BE2C (cell line): ENCODE measurements around the gene ATP5F1D.

ENCODE experiments used
- DNase-seq: peaks from one replicate; pipeline ENCODE4 v3.0.0-alpha.2; 2020
- H3K27me3 ChIP-seq: fragments of 250-450 bp; sonication (Bioruptor Pico); 2 replicates; pipeline ENCODE4 v1.5.1; 2020; ENCODE audit warnings: mild to moderate bottlenecking
- H3K36me3 ChIP-seq: fragments of 250-450 bp; sonication (Bioruptor Pico); 2 replicates; pipeline ENCODE4 v1.5.1; 2020; ENCODE audit warnings: mild to moderate bottlenecking
- H3K4me1 ChIP-seq: fragments of 250-450 bp; sonication (Bioruptor Pico); 2 replicates; pipeline ENCODE4 v1.5.1; 2020
- H3K4me3 ChIP-seq: 2 replicates; pipeline ENCODE4 v1.5.1; 2011; ENCODE audit warnings: low read depth, low read length
- H3K9me3 ChIP-seq: fragments of 250-450 bp; sonication (Bioruptor Pico); 2 replicates; pipeline ENCODE4 v1.5.1; 2020
- TF ChIP-seq, protein P1 (sequence below): IDR thresholded peaks from 2 replicates; pipeline ENCODE4 v1.5.1; 2012; ENCODE audit warnings: mild to moderate bottlenecking, low read depth, low read length

The ATP5F1D gene

GRCh38 chr19:1236576-1236975 is 5.0 kb upstream of the ATP5F1D start:
- Histone ChIP-seq H3K9me3 (no peaks in the 10 kb centered on the region), H3K4me3 (peak overlapping the region; percentile 77), H3K27me3 (no peaks in the 10 kb centered on the region), H3K36me3 (peaks cover 21% of the 10 kb centered on the region), H3K4me1 (peaks cover 14% of the 10 kb centered on the region)
- DNase-seq = no peak
- TF ChIP-seq, protein P1, sequence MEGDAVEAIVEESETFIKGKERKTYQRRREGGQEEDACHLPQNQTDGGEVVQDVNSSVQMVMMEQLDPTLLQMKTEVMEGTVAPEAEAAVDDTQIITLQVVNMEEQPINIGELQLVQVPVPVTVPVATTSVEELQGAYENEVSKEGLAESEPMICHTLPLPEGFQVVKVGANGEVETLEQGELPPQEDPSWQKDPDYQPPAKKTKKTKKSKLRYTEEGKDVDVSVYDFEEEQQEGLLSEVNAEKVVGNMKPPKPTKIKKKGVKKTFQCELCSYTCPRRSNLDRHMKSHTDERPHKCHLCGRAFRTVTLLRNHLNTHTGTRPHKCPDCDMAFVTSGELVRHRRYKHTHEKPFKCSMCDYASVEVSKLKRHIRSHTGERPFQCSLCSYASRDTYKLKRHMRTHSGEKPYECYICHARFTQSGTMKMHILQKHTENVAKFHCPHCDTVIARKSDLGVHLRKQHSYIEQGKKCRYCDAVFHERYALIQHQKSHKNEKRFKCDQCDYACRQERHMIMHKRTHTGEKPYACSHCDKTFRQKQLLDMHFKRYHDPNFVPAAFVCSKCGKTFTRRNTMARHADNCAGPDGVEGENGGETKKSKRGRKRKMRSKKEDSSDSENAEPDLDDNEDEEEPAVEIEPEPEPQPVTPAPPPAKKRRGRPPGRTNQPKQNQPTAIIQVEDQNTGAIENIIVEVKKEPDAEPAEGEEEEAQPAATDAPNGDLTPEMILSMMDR = no peak

GRCh38 chr19:1237027-1237659 is 4.4 kb upstream of the ATP5F1D start:
- Histone ChIP-seq H3K4me1 (peaks cover 11% of the 10 kb centered on the region), H3K27me3 (no peaks in the 10 kb centered on the region), H3K9me3 (no peaks in the 10 kb centered on the region), H3K36me3 (peaks cover 21% of the 10 kb centered on the region), H3K4me3 (peak overlapping the region; percentile 77)
- no peak for DNase-seq
- TF ChIP-seq, protein P1 = no peak

- H3K27me3 ChIP-seq = no peaks in the 10 kb centered on the region
- DNase-seq = peak; percentile 72
- TF ChIP-seq, protein P1 = no peak
- H3K4me1 ChIP-seq = peaks cover 4% of the 10 kb centered on the region
- H3K9me3 ChIP-seq = no peaks in the 10 kb centered on the region
- H3K36me3 ChIP-seq = peaks cover 21% of the 10 kb centered on the region
- H3K4me3 ChIP-seq = peak within 1 kb of the TSS; percentile 77
These were observed 3.7 kb upstream of the ATP5F1D start, which contains the start of gene CBARP for GRCh38 chr19:1237754-1238368. TSS of gene CBARP (minus strand) at chr19:1238005. CDS start at chr19:1236100, 1,905 bp downstream.

- Histone ChIP-seq H3K4me1 (peaks cover 3% of the 10 kb centered on the region), H3K36me3 (peaks cover 15% of the 10 kb centered on the region), H3K4me3 (peak overlapping the region; percentile 44), H3K27me3 (no peaks in the 10 kb centered on the region), H3K9me3 (no peaks in the 10 kb centered on the region)
- TF ChIP-seq, protein P1 = no peak
- DNase-seq = no peak
These were observed 2.9 kb upstream of the ATP5F1D start for GRCh38 chr19:1238369-1239303.

GRCh38 chr19:1239420-1239795 is 2.1 kb upstream of the ATP5F1D start:
- no peak overlapping the region for H3K4me3 ChIP-seq
- no peaks in the 10 kb centered on the region for H3K27me3 ChIP-seq
- peaks cover 3% of the 10 kb centered on the region for H3K4me1 ChIP-seq
- no peak for DNase-seq
- TF ChIP-seq, protein P1 = no peak
- no peaks in the 10 kb centered on the region for H3K9me3 ChIP-seq
- peaks cover 16% of the 10 kb centered on the region for H3K36me3 ChIP-seq
